Pancreas (tissue), 10 donors: ENCODE data around the gene CS. TPM values are rescaled to one million over a fixed set of nuclear protein-coding genes. Genes with fewer than 3 reads are reported as not detected.

ENCODE experiments used
- ATAC-seq, 4 donors: fragments of 200-7000 bp; cut with Tn5 transposase; one replicate each; pipeline versions ENCODE4 v1.8.0 to v1.9.1; 2020; ENCODE audit warnings: mild to moderate bottlenecking in 4 of 4, moderate library complexity in 4 of 4
- DNase-seq, 6 donors: peaks; one replicate each; pipeline ENCODE4 v3.0.0-alpha.2; 2020
- FAIRE-seq: peaks from 2 replicates; lab custom pipeline; 2012; peaks lifted over from hg19 to GRCh38; lab: Jason Lieb, UNC
- H3K27ac ChIP-seq, 4 donors: fragments of 200-600 bp; sonication (generic); 1 replicate in 3 of 4; 2 replicates in 1 of 4; pipeline versions ENCODE4 v1.5.0 to v1.8.0; 2020
- H3K27me3 ChIP-seq, 4 donors: fragments of 200-600 bp; one replicate each; pipeline ENCODE4 v1.8.0; 2021
- H3K36me3 ChIP-seq, 3 donors: fragments of 200-600 bp; sonication (generic) in 1 of 3; one replicate each; pipeline versions ENCODE4 v1.5.0 to v1.8.0; 2020 to 2021
- H3K4me1 ChIP-seq, 3 donors: fragments of 200-600 bp; one replicate each; pipeline ENCODE4 v1.8.0; 2021
- H3K4me3 ChIP-seq, 4 donors: fragments of 200-600 bp; sonication (generic) in 2 of 4; one replicate each; pipeline versions ENCODE4 v1.5.0 to v1.8.0; 2020 to 2021
- H3K9me3 ChIP-seq, 4 donors: fragments of 200-600 bp; one replicate each; pipeline ENCODE4 v1.8.0; 2021
- WGBS, 2 donors: extraction: QIAGEN DNeasy Blood & Tissue Kit; methylation state at CpG; one replicate each; pipeline ENCODE4 v1.1.7; 2013; 5-methylcytosine and 5-hydroxymethylcytosine counted together
- intact Hi-C, 3 donors: fragments of 100-400 bp; cut with DNase I; formaldehyde crosslinking; loops; one replicate each; pipeline versions ENCODE4 v1.11.1 to v1.14.2; 2022
- polyA plus RNA-seq, 2 donors: library from polyadenylated mRNA; stranded (reverse); fragments of 200-250 nt; gene quantifications; one replicate each; pipeline ENCODE4 v1.2.3, GENCODE V29; 2013
- total RNA-seq, 6 donors: library from RNA; stranded (reverse); fragmentation: NEBNext Ultra II Directional in 4 of 6; extraction: Animal tissue kit (Norgen Biotek cat#: 25700) in 4 of 6; gene quantifications; one replicate each; pipeline versions ENCODE4 v1.2.1 to v1.2.4, GENCODE V29; 2021 to 2023
- TF ChIP-seq, protein P1 (sequence below), 4 donors: fragments of 200-600 bp; sonication (generic) in 3 of 4; IDR thresholded peaks; one replicate each; pipeline versions ENCODE4 v1.5.0 to v1.8.0; 2021; ENCODE audit warnings: antibody characterized with exemption in 4 of 4
- donor health status: healthy with polysubstance abuse.
- donor health status: DM: no; HTN: no; CAD: no; lungs with moderate emphysema.
- donor health status: DM: no; HTN: no; CAD: no.
- donor health status: control.
- donor health status: control.
- donor health status: Bipolar disorder and iron deficiency.
- donor health status: DM: yes; HTN: yes; CAD: no.
- donor health status: DM: no; HTN: no; CAD: no.
- donor health status: DM: no; HTN: no; CAD: no.
- donor health status: DM: yes; HTN: yes; CAD: no.

Gene CS
- total and polyA plus RNA-seq, 8 donors: 32.0 to 120 (median 87.7) TPM

DNA sequence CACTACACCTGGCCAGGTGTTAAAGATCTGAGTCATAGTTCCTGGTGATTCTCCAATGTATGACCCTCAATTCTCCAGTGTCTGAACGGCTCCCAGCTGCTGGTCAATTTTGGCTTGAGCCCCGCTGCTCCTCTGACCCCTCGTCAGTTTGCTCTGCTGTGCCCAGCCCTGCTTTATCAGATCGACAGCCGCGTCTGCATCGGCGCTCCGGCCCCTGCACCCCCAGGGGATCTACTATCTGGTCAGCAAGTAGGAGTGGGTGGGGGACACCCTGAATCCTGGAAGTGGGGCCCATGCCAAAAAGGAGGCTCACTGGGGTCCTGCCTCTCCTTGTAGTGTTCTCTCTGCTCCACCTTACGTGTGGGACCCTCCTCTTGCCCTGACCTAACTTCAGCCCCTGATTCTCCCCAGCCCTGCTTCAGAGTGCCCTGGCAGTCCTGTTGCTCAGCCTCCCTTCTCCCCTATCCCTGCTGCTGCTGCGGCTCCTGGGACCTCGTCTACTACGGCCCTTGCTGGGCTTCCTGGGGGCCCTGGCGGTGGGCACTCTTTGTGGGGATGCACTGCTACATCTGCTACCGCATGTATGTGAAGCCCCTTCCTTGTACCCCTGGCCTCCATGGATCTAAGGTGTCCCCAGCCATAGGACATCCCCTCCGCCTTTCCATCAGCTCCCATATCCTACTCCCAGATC is 65.2 kb downstream of the CS start:
- FAIRE-seq (no peak), ATAC-seq (peak in 1 of 4 donors; percentile 18), DNase-seq (peak in 2 of 6 donors; percentile 59 to 61)
- Histone ChIP-seq H3K4me1 (peaks cover 0 to 15% (median 3%) of the 10 kb centered on the region in 3 donors), H3K36me3 (no peaks in the 10 kb centered on the region), H3K27me3 (no peaks in the 10 kb centered on the region), H3K9me3 (no peaks in the 10 kb centered on the region), H3K27ac (peak overlapping the region; percentile 22 to 51 (median 32)), H3K4me3 (no peak overlapping the region)
- WGBS, 2 donors: 42 to 51% methylated on average over 16 of the region's 16 CpGs
- intact Hi-C loops: no loop called here
- TF ChIP-seq, protein P1, sequence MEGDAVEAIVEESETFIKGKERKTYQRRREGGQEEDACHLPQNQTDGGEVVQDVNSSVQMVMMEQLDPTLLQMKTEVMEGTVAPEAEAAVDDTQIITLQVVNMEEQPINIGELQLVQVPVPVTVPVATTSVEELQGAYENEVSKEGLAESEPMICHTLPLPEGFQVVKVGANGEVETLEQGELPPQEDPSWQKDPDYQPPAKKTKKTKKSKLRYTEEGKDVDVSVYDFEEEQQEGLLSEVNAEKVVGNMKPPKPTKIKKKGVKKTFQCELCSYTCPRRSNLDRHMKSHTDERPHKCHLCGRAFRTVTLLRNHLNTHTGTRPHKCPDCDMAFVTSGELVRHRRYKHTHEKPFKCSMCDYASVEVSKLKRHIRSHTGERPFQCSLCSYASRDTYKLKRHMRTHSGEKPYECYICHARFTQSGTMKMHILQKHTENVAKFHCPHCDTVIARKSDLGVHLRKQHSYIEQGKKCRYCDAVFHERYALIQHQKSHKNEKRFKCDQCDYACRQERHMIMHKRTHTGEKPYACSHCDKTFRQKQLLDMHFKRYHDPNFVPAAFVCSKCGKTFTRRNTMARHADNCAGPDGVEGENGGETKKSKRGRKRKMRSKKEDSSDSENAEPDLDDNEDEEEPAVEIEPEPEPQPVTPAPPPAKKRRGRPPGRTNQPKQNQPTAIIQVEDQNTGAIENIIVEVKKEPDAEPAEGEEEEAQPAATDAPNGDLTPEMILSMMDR (IDR thresholded peaks at IDR 0.05): no peak

DNA sequence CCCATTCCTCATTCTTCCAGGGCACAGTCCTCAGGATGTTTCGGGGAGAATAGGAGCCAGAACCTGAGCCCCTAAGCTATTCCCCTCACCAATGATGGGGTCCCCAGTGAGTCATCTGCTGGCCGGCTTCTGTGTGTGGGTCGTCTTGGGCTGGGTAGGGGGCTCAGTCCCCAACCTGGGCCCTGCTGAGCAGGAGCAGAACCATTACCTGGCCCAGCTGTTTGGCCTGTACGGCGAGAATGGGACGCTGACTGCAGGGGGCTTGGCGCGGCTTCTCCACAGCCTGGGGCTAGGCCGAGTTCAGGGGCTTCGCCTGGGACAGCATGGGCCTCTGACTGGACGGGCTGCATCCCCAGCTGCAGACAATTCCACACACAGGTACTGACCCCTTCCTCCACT is 68.9 kb downstream of the CS start:
- peak in 1 of 6 donors; percentile 31 for DNase-seq
- Histone ChIP-seq H3K4me1 (peaks cover 0 to 20% (median 9%) of the 10 kb centered on the region in 3 donors), H3K36me3 (no peaks in the 10 kb centered on the region), H3K4me3 (peak overlapping the region; percentile 16 to 56 (median 44)), H3K9me3 (no peaks in the 10 kb centered on the region), H3K27ac (peak overlapping the region; percentile 66 to 71 (median 70)), H3K27me3 (no peaks in the 10 kb centered on the region)
- WGBS, 2 donors: 26 to 37% methylated on average over 10 to 11 of the region's 11 CpGs
- intact Hi-C loops: no loop called here
- no peak for FAIRE-seq
- peak; percentile 7 to 22 (median 15) for ATAC-seq
- TF ChIP-seq, protein P1 (IDR thresholded peaks at IDR 0.05): no peak

DNA sequence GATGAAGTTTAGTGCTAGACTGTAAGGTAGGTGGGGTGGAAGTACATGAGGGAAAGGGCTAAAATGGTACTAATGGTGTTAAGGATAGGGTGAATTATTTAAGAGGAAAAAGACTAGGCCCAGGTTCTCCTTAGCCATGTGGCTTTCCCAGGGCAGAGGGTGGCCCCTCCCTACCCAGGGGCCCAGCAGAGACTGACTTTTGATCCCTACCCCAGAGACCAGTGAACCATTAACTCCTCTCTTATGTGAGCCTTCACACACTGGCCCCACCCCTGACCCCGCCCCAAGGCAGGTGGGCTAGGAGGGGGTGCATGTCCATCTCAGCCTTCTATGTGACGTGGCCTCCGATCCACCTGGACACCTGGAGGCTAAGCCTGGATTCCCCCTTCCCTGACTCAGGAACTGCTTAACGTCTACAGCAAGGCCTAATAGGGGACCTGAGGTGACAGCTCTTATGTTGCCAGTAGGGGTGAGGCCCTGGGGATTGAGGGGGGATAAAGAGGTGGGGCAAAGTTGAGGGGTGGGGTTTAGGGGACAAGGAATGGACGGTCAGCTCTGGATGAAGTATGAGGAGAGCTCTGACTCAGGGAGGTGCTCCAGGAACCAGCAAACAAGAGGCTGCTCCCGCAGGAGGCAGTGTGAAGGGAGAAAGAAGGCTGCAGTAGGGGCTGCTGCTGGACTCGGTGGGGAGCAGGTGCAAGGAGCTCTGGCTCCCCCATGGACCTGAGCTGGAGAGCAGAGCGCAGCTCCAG is 69.5 kb downstream of the CS start:
- TF ChIP-seq, protein P1 (IDR thresholded peaks at IDR 0.05): no peak
- no peaks in the 10 kb centered on the region for H3K27me3 ChIP-seq
- H3K9me3 ChIP-seq: no peaks in the 10 kb centered on the region
- H3K27ac ChIP-seq: peak overlapping the region; percentile 66 to 71 (median 70)
- no peak for FAIRE-seq
- peak; percentile 84 to 95 (median 94) for DNase-seq
- H3K36me3 ChIP-seq: no peaks in the 10 kb centered on the region
- peak overlapping the region; percentile 16 to 56 (median 44) for H3K4me3 ChIP-seq
- WGBS, 2 donors: 16 to 20% methylated on average over 8 of the region's 8 CpGs
- H3K4me1 ChIP-seq: peaks cover 0 to 18% (median 8%) of the 10 kb centered on the region in 3 donors
- peak; percentile 86 to 93 (median 91) for ATAC-seq
- intact Hi-C loops: no loop called here

DNA sequence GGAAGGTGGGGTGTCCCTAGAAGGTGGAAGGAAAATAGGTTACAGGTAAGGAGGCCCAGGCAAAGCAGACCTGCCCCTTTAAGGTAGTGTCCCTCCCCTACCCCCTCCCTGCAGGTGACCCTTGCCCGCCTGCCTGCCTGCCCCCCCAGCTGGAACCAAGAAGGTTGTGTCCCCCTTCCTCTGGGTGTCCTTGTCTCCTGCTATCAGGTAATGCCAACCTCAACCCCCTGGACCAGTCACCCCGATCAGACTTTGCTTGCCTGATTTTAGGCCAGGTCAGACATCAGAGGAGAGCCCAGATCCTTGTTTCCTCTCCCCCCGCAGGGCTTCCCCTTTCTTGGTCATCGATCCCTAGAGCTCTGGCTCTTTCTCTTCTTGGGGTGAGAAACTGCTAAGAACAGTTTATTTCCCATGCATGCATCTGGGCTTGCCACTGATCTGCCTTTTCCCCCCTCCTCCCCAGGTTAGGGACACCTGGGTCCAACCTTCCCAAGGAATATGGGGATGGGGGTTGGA is 70.2 kb downstream of the CS start, which contains the start of gene SLC39A5:
Gene SLC39A5 (plus strand): TSS at position 136 of the 516 bp plus-strand sequence. CDS start 1,224 bp downstream, outside the sequence.
- FAIRE-seq: no peak
- 24 to 25% methylated on average over 4 of the region's 4 CpGs for WGBS, 2 donors
- TF ChIP-seq, protein P1 (IDR thresholded peaks at IDR 0.05): no peak
- intact Hi-C loops: no loop called here
- Histone ChIP-seq H3K4me3 (peak within 1 kb of the TSS; percentile 16 to 56 (median 44)), H3K4me1 (peaks cover 0 to 13% (median 5%) of the 10 kb centered on the region in 3 donors), H3K27me3 (no peaks in the 10 kb centered on the region), H3K27ac (peak within 1 kb of the TSS; percentile 66 to 71 (median 70)), H3K36me3 (no peaks in the 10 kb centered on the region), H3K9me3 (no peaks in the 10 kb centered on the region)
- peak in 3 of 4 donors; percentile 1 to 12 (median 8) for ATAC-seq
- peak in 1 of 6 donors; percentile 30 for DNase-seq
